Endothelial cell of umbilical vein (primary cell): Measurements from ENCODE around the gene PRKAG1. TPM values are rescaled to one million over a fixed set of nuclear protein-coding genes. Genes with fewer than 3 reads are reported as not detected.

Experiments used
- BruUV-seq: library from RNA; stranded (reverse); fragments of 400-500 nt; replicated peaks from 2 replicates; lab custom pipeline; 2021; lab: Mats Ljungman, UMichigan
- CTCF ChIA-PET: fragments of 300-600, 350-600 bp; sonication (Branson Sonifier 250); formaldehyde crosslinking; loops from one replicate; lab custom pipeline; 2021; ENCODE audit warnings: antibody characterized with exemption, inconsistent platforms; lab: Charles Lee
- POLR2A ChIA-PET: fragments of 300-600, 350-600 bp; sonication (Branson Sonifier 250); formaldehyde crosslinking; loops from one replicate; lab custom pipeline; 2021; ENCODE audit warnings: antibody characterized with exemption, inconsistent platforms; lab: Charles Lee
- DNase-seq: peaks from one replicate; pipeline ENCODE4 v3.0.0-alpha.2; 2011; ENCODE audit warnings: low read depth, low spot score
- FAIRE-seq: peaks from 2 replicates; lab custom pipeline; 2011; peaks lifted over from hg19 to GRCh38; lab: Jason Lieb, UNC
- H2AFZ ChIP-seq: 2 replicates; pipeline ENCODE4 v1.6.0; 2012; ENCODE audit warnings: low read depth, low read length, control low read depth, inconsistent platforms
- H3K27ac ChIP-seq: 2 replicates; pipeline ENCODE4 v1.5.1; 2011; ENCODE audit warnings: low read depth, mild to moderate bottlenecking, control low read depth, low read length, moderate library complexity; ENCODE audit not compliant: insufficient read depth
- H3K27me3 ChIP-seq, 2 experiments: 2 replicates each; pipeline versions ENCODE4 v1.6.0 to v1.6.1; 2011; ENCODE audit warnings: low read length in 2 of 2, mixed read lengths in 1 of 2; ENCODE audit not compliant: control insufficient read depth in 2 of 2, insufficient read depth in 2 of 2
- H3K36me3 ChIP-seq, 2 experiments: 2 replicates in 1 of 2; 3 replicates in 1 of 2; pipeline ENCODE4 v1.5.1; 2011; ENCODE audit warnings: low read length in 2 of 2, mild to moderate bottlenecking in 1 of 2, moderate library complexity in 1 of 2; ENCODE audit not compliant: control insufficient read depth in 2 of 2, insufficient read depth in 2 of 2; ENCODE audit errors: extremely low read depth in 1 of 2
- H3K4me1 ChIP-seq: 3 replicates; pipeline ENCODE4 v1.5.1; 2011; ENCODE audit warnings: mild to moderate bottlenecking, low read length; ENCODE audit not compliant: control insufficient read depth, insufficient read depth; ENCODE audit errors: extremely low read depth
- H3K4me2 ChIP-seq: 2 replicates; pipeline ENCODE4 v1.6.1; 2011; ENCODE audit warnings: low read length, control low read depth, mixed read lengths; ENCODE audit not compliant: insufficient read depth
- H3K4me3 ChIP-seq, 3 experiments: fragments of 200-600 bp in 1 of 3; sonication (generic), shearing (Covaris generic) in 1 of 3; replicated peaks in 1 of 3; 2 replicates each; pipeline ENCODE4 v1.5.1; 2011 to 2016; ENCODE audit warnings: control low read depth in 3 of 3, low read length in 3 of 3, mild to moderate bottlenecking in 2 of 3, inconsistent platforms in 1 of 3, low read depth in 1 of 3, moderate library complexity in 1 of 3; ENCODE audit not compliant: insufficient read depth in 1 of 3
- H3K79me2 ChIP-seq: 2 replicates; pipeline ENCODE4 v1.6.0; 2012; ENCODE audit warnings: low read length, inconsistent platforms; ENCODE audit not compliant: control insufficient read depth, insufficient read depth
- H3K9ac ChIP-seq: replicated peaks from 2 replicates; pipeline ENCODE3; 2011; ENCODE audit warnings: low read length, control low read depth; ENCODE audit not compliant: insufficient read depth; ENCODE audit errors: extremely low read depth
- H3K9me1 ChIP-seq: replicated peaks from 3 replicates; pipeline ENCODE4 v1.6.0; 2011; ENCODE audit warnings: mild to moderate bottlenecking, low read length; ENCODE audit not compliant: control insufficient read depth, insufficient read depth; ENCODE audit errors: extremely low read depth
- H3K9me3 ChIP-seq: replicated peaks from 2 replicates; pipeline ENCODE4 v1.5.1; 2012; ENCODE audit warnings: low read length, inconsistent platforms; ENCODE audit not compliant: control insufficient read depth, insufficient read depth
- H4K20me1 ChIP-seq: replicated peaks from 2 replicates; pipeline ENCODE3; 2011; ENCODE audit warnings: mild to moderate bottlenecking, low read length; ENCODE audit not compliant: control insufficient read depth, insufficient read depth; ENCODE audit errors: extremely low read depth
- EZH2 ChIP-seq: IDR thresholded peaks from 2 replicates; pipeline ENCODE4 v1.6.1; 2012; ENCODE audit warnings: borderline replicate concordance, low read depth, mild to moderate bottlenecking, moderate library complexity, low read length, inconsistent platforms; ENCODE audit not compliant: severe bottlenecking
- GATA2 ChIP-seq: IDR thresholded peaks from 2 replicates; pipeline ENCODE4 v1.7.0; 2011; ENCODE audit warnings: low read depth, mild to moderate bottlenecking, moderate library complexity, mixed read lengths, low read length; ENCODE audit not compliant: insufficient read length, insufficient read depth
- dilution Hi-C: fragments of 300-500 bp; cut with MboI; formaldehyde crosslinking; loops from one replicate; pipeline ENCODE4 v1.15.0; 2019; ENCODE audit warnings: low sequenced_read_pairs; ENCODE audit not compliant: extremely low pct_ligation_motif_present
- intact Hi-C: fragments of 100-400 bp; cut with micrococcal nuclease; formaldehyde crosslinking; loops from one replicate; pipeline ENCODE4 v1.10.0; 2022
- polyA plus RNA-seq, 4 experiments: library from polyadenylated mRNA; depleted of rRNA in 3 of 4; stranded (reverse) in 3 of 4; unstranded in 1 of 4; fragments of >200 nt; gene quantifications; 2 replicates each; pipeline versions ENCODE4 v1.2.1 to v1.2.3, GENCODE V29; 2011 to 2012; ENCODE audit warnings: missing spikeins in 1 of 4
- total RNA-seq: library from RNA; stranded (reverse); gene quantifications from 2 replicates; pipeline ENCODE4 v1.2.3, GENCODE V29; 2021
- TF ChIP-seq, protein P1 (sequence below), 2 donors: IDR thresholded peaks; 1 replicate in 1 of 2; 2 replicates in 1 of 2; pipeline ENCODE4 v1.5.1; 2011; ENCODE audit warnings: low read length in 2 of 2, mild to moderate bottlenecking in 2 of 2, moderate library complexity in 2 of 2, control low read depth in 1 of 2, inconsistent platforms in 1 of 2, low read depth in 1 of 2; ENCODE audit not compliant: insufficient read depth in 1 of 2; ENCODE audit errors: extremely low read depth in 1 of 2

Gene PRKAG1
- total and polyA plus RNA-seq, 2 donors (not counting 3 experiments of a cell fraction or from before 2014, with no cell fraction given): 52.1 to 54.9 TPM

DNA sequence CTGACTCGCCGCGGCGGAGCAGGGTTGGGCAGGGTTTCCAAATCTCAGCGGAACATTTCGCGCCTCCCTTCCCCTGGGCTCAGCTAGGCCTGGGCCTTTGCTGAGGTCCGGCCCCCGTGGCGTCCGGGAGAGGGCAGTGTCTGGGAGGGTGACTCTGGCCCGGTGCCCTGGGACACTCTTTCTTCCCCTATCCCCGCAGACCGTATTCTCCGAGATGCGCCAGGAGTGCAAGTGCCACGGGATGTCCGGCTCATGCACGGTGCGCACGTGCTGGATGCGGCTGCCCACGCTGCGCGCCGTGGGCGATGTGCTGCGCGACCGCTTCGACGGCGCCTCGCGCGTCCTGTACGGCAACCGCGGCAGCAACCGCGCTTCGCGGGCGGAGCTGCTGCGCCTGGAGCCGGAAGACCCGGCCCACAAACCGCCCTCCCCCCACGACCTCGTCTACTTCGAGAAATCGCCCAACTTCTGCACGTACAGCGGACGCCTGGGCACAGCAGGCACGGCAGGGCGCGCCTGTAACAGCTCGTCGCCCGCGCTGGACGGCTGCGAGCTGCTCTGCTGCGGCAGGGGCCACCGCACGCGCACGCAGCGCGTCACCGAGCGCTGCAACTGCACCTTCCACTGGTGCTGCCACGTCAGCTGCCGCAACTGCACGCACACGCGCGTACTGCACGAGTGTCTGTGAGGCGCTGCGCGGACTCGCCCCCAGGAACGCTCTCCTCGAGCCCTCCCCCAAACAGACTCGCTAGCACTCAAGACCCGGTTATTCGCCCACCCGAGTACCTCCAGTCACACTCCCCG lies 37.4 kb downstream of the PRKAG1 start:
- CTCF ChIA-PET: interaction anchor here (0.6 to 11.2 kb wide), 7 partner anchors 7 to 128 kb away, joined by 3 to 175 read pairs (median 8); partner anchors contain the start of genes DDN and FKBP11
- Histone ChIP-seq H3K9ac (no peak overlapping the region), H3K4me2 (no peak overlapping the region), H3K9me3 (no peaks in the 10 kb centered on the region), H3K27ac (no peak overlapping the region), H3K79me2 (no peaks in the 10 kb centered on the region), H3K27me3 (peaks cover 78 to 85% of the 10 kb centered on the region in 2 experiments), H3K9me1 (no peaks in the 10 kb centered on the region), H3K36me3 (no peaks in the 10 kb centered on the region), H3K4me3 (no peak overlapping the region), H4K20me1 (no peaks in the 10 kb centered on the region), H2AFZ (peak overlapping the region; percentile 47), H3K4me1 (peaks cover 13% of the 10 kb centered on the region)
- POLR2A ChIA-PET: no interaction called here
- peak; percentile 59 for FAIRE-seq
- TF ChIP-seq GATA2: no peak
- TF ChIP-seq, protein P1, sequence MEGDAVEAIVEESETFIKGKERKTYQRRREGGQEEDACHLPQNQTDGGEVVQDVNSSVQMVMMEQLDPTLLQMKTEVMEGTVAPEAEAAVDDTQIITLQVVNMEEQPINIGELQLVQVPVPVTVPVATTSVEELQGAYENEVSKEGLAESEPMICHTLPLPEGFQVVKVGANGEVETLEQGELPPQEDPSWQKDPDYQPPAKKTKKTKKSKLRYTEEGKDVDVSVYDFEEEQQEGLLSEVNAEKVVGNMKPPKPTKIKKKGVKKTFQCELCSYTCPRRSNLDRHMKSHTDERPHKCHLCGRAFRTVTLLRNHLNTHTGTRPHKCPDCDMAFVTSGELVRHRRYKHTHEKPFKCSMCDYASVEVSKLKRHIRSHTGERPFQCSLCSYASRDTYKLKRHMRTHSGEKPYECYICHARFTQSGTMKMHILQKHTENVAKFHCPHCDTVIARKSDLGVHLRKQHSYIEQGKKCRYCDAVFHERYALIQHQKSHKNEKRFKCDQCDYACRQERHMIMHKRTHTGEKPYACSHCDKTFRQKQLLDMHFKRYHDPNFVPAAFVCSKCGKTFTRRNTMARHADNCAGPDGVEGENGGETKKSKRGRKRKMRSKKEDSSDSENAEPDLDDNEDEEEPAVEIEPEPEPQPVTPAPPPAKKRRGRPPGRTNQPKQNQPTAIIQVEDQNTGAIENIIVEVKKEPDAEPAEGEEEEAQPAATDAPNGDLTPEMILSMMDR (IDR thresholded peaks at IDR 0.05; ENCODE audit: extremely low read depth in 1 of 2, insufficient read depth in 1 of 2, low read depth in 1 of 2, low read length in 2 of 2): peak; percentile 4 to 26
- peak; percentile 13 for TF ChIP-seq EZH2
- no TSS peak for BruUV-seq
- dilution Hi-C loops: no loop called here
- intact Hi-C loops: no loop called here
- DNase-seq: no peak
